Activated effector memory CD4-positive, alpha-beta T cell treated with Interleukin-2 at 50 U/mL for 16 hours (primary cell): ENCODE measurements around the gene ZNHIT3.

Experiments
- DNase-seq: peaks from one replicate; pipeline ENCODE4 v3.0.0-alpha.2; 2020

The ZNHIT3 gene

DNA sequence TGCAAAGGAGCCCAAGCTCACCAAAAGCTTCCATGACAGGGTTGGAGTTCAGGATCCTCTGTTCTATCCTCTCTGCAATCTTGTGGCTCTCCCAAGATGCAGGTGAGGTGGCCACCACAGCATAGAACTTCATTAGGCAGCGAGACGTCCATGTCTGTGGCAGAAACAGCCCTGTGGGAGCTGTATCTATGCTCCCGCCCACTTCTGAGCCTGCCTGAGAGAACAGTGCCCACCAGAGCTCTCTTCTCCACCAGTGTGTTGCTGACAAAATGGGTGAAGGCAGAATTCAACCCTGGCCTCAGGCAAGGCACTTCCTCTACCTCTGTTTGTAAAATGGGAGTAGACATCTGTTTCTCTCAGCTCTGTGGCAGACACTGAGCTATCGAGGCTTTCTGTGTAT lies 29.4 kb downstream of the ZNHIT3 start:
- DNase-seq = no peak

- DNase-seq = no peak
These were observed 36.6 kb downstream of the ZNHIT3 start for GRCh38 chr17:36523113-36523512.

DNA sequence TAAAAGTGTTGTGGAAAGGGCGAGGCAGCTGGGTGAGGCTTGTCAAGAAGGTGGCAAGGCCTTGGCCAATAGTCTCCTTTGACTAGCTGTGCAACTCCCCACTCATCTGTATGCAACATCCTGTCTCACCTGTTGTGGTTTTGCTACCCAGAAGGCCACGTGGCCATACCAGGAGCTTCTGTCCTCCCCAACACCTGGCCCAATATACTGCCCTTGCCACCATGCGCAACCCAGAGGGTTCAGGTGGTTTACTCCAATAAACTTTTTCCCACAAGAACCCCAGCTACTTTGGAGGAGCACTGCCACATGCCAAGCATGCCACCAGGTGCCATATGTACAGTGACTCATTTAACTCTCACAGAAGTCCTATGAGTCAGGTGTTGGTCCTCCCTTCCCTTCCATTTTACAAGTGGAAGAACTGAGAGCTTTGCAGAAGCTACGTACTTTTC lies 38.0 kb downstream of the ZNHIT3 start:
- DNase-seq = no peak

DNA sequence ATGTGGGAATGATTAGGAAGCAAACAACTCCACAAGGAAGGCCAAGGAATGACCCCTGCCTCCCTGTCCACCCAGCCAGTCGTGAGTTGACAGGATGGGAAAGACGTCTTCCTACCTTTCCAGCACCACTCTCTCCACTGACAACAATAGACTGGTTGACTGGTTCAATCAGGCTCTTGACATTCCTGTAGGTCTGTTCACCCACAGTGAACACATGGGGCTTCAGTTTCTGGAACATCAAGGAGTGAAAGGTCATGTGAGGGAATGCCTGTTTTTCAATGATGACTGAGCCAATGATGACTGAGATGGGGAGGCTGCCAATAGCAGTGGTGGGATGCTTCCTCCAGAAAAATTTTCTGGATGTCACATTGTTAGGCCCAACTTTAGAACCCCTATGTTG lies 38.6 kb downstream of the ZNHIT3 start:
- no peak for DNase-seq

- DNase-seq = no peak
These were observed 39.4 kb downstream of the ZNHIT3 start for GRCh38 chr17:36525888-36526287.

DNA sequence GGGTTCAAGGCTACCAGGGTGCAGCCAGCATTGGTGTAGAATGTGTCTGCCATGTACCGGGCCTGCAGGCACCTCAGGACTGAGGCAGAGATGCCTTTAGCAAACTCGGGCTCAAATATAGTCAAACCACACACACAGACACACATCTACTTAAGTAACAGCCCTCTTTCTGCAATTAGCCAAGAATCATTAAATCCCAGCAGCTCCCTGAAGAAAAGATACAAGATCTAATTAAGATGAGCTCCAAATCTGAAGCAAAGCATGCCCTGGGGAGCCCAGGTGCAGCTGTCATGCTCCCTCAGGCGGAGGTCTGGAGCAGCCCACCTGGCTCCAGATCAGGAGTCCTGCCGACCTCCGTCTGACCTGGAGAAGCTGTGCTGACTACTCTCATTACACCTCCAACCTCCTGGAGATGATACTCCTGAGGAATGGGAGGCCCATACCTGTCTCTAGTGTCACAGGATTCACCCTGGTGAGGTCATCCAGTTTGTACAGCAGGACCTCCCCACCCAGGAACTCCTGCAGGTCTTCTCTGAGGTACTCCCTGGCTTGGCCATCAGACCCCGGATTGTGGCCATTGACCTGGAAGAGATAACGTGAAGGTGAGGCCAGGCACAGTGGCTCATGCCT lies 41.3 kb downstream of the ZNHIT3 start:
- no peak for DNase-seq

- no peak for DNase-seq
These were observed 42.6 kb downstream of the ZNHIT3 start for GRCh38 chr17:36529121-36529520.

DNA sequence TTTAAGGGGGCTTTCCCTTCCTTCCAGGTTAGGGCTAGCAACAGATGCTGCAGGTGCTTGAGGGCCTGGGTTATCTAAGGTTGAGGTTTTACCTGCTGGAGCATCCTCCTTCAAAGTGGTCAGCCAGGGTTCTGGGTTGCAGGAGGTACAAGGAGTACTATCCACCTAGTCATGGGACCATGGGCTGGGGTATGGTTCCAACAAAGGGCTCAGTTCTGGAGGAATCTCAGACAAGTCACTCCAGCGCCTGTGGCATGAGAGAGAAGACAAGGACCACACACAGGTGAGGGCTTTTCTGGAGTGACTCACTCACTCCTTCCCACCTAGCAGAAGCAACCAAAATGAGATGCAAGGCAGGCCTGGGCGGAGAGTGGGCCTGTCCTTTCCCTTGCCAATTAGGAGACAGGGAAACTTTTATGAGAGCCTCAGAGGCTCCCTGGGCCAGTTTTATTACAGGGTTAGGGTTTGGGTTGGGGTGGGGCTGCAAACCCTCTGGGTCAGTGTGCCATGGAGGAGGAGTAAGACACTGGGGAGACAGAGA lies 46.0 kb downstream of the ZNHIT3 start:
- no peak for DNase-seq

DNA sequence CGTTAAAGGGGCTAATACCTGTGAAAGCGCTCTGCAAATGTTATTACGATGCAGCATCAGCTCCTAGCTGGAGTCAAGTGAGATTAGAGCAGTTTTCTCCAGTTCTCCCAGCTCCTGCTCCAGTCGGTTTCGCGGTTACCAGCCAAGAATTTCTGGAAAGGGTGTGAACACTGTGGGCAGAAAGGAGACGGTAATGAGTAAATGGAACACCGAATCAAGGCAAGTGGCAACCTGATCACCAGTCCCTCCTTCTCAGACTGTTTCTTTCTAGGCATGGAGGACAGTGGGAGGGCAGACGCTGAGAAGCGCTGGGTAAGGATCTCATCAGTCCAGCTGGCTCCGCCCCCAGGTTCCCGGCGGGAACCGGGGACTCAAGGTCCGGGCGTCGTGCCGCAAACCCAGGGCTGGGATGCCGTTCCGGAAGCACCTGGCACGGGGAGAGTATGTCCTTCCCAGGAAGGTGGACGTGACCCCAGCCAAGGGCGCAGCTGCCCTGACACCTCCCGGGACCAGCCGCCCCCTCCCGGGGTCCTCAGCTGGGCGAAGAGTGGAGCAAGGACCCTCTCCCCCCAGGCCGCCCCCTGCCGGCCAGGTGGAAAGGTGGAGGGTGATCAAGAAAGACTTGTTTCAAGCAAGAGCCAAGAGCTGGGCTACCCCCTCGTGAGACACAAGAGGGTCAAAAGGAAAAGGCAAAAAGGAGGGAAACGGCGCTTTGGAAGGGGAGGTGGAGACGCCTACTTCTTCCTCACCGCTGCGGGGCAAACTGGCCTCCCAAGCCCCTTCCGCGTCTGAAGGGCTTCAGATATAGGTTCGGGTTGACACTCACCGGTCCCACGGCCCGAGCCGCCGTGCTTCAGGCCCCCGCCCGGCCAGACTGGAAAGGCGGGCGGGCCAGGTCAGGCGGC lies 47.7 kb downstream of the ZNHIT3 start:
- DNase-seq = peak; percentile 38

GRCh38 chr17:36534840-36535668 lies 48.6 kb downstream of the ZNHIT3 start, which contains the start of the genes MYO19 and PIGW:
MYO19 (minus strand) TSS chr17:36534868; CDS start chr17:36532538, 2,330 bp downstream.
PIGW (plus strand) TSS chr17:36534987; CDS start chr17:36537102, 2,115 bp downstream.
- DNase-seq = peak; percentile 81

- no peak for DNase-seq
These were observed 49.2 kb downstream of the ZNHIT3 start for GRCh38 chr17:36535669-36536081.

GRCh38 chr17:36540696-36541095 lies 54.2 kb downstream of the ZNHIT3 start:
- no peak for DNase-seq

DNA sequence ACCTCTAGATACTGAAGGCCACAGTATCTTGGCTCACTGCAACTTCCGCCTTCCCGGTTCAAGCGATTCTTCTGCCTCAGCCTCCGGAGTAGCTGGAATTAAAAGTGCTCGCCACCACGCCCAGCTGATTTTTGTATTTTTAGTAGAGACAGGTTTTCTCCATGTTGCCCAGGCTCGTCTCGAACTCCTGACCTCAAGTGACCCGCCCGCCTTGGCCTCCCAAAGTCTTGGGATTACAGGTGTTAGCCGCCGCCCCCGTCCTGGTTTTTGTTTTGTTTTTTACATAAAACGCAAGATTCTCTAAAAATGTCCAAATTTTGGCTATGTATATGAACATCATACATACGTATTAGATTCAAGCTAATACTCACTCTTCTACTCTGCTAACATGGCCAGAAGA lies 56.3 kb downstream of the ZNHIT3 start:
- no peak for DNase-seq

- no peak for DNase-seq
These were observed 57.5 kb downstream of the ZNHIT3 start for GRCh38 chr17:36544044-36544306.

GRCh38 chr17:36544307-36545076 lies 58.0 kb downstream of the ZNHIT3 start, which contains the start of gene GGNBP2:
GGNBP2 (plus strand) TSS chr17:36544919; CDS start chr17:36545725, 806 bp downstream.
- peak; percentile 89 for DNase-seq

GRCh38 chr17:36545077-36545464 lies 58.6 kb downstream of the ZNHIT3 start:
- DNase-seq = no peak
